Measurements from ENCODE around the gene IRF8.

Gene IRF8

DNA sequence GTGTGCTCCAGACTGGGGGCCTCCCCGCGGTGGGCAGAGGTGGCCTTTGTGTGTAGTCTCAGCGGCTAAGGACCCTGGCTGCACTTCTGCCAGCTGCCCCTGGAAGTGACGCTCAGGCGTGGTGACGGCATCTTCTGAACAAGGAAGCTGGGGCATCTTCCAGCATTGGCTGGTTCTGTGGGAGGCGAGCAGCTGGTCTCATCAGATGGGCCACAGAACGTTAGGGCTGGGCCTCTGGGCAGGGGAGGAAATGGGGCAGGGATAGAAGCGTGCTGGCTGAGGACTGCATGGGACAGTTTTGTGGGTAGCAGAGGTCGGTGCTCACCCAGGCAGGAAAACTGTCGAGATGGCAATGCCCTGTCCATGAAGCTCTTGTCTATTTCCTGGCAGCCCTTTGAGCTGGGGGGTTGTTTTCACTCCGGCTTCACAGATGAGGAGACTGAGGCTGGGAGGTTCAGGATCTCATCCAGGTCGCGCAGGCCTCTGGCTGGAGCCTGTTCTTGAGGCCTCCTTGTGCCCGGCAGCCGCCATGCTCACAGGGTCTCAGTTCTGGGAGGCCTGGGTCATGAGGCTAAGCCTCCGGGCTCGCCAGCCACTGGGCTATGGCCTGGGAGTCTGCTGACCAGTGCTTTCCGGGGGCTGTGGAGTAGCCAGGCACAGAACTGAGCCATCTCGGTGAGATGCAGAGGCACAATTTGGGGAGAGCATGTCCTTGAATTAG is 16.3 kb downstream of the IRF8 start:
- DNase-seq: no peak

DNA sequence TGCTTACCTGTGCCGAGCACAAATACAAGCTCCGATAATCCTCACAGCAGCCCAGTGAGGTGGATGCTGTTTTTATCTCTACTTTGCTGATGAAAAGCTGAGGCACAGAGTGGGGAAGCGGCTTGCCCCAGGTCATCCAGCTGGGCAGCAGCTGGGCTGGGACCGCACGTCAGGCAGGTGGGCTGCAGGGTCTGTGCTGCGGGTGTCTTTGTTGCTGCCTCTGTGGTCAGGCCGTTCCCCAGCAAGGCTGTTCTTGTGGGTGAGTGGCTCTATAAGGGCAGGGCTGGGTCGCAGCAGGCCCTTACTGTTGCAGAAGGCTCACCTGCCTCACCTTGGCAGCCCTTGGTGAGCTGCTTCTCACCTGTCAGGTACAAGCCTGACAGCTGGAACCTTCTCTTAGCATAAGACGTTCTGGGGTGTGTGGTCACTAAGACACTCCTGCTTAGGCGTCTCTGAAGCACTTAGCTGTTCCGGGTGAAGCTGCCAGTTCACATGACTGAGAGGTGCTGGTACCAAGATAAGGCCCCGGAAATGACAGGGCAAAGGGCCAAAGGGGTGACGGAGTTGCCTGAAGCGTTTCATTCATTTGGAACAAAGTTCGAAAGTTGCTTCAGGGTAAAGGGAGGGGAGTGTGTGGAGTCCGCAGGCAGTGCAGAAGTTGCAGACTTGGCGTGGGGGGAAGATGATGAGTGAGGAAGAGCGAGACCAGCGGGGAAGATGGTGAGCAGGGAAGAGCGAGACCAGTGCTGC is 17.4 kb downstream of the IRF8 start:
- no peak for DNase-seq

DNA sequence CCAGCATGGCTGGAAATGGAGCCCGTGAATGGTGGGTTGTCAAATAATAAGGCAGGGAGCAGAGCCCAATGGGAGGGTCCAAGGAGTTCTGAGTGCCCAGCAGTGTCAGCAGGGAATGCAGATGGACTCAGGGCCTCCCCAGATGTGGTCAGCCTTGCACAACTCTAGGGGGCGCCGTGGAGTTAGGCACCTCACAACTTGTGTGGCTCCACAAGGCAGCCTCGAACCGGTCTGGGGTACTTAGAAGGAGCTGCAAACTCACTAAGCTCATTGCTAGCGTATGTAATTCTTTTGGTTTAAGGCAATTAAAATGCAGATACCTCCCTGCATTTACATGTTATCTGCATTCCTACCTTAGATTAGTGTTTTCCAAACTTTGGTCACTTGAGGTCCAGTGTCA is 18.1 kb downstream of the IRF8 start:
- DNase-seq: no peak

DNA sequence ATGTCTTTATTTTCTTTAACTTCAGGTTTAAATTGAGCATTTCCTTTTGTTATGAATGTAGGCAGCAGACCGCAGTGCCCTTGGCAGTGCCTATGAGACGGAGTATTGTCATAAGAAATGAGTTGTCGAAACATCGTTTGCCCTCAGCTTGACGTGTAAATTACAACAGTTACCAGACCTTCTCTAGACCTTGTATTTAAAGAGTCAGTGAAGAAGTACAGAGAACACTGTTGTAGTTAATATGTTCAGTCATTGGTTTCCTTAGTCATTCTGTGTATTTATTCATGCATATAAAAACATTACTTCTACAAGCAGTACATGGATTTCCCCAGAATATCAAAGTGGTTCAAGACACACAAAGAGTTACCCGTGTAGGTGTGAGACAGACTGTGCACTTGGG is 19.0 kb downstream of the IRF8 start:
- no peak for DNase-seq

DNA sequence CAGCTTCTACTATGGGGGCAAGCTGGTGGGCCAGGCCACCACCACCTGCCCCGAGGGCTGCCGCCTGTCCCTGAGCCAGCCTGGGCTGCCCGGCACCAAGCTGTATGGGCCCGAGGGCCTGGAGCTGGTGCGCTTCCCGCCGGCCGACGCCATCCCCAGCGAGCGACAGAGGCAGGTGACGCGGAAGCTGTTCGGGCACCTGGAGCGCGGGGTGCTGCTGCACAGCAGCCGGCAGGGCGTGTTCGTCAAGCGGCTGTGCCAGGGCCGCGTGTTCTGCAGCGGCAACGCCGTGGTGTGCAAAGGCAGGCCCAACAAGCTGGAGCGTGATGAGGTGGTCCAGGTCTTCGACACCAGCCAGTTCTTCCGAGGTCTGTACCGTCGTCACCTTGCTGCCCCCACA is 19.5 kb downstream of the IRF8 start:
- DNase-seq: no peak

DNA sequence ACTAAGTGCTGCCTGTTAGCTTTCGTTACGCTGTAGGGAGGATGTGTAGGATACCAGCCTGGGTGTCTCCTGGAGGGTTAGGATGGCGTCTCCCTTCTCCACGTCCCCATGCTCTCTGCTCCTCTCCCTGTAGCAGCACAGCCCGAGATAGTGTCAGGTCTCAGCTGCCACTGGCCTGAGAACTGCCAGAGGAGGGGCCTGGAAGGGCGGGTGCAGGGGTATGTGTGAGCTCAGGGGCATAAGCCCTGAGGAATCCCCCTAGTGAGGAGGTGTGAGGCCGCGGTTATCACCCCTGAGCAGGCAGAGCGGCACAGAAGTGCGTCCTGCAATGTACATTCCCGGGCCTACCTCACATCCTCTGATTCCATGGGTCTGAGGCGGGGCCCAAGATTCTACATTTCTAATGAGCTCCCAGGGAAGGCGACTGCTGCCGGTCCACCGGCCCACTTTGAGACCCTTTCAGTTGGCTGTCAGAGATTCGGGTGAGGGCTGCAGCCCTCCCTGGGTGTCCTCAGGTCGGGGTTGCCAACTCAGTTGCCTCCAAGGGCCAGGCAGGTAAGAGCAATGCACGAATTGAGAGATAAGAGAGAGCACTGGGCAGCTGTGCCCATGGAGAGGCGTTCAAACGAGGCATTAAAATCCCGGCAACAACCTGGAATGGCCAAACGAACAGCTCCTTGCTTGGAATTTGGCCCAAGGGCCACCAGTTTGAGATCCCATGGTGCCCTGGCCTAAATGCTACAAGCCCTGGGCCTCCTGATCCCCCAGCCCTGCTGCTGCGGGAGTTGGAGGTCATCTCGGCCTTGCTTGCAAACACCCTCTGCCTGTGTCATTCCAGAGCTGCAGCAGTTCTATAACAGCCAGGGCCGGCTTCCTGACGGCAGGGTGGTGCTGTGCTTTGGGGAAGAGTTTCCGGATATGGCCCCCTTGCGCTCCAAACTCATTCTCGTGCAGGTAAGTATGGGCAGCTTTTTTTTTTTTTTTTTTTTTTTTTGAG is 20.6 kb downstream of the IRF8 start:
- no peak for DNase-seq

DNA sequence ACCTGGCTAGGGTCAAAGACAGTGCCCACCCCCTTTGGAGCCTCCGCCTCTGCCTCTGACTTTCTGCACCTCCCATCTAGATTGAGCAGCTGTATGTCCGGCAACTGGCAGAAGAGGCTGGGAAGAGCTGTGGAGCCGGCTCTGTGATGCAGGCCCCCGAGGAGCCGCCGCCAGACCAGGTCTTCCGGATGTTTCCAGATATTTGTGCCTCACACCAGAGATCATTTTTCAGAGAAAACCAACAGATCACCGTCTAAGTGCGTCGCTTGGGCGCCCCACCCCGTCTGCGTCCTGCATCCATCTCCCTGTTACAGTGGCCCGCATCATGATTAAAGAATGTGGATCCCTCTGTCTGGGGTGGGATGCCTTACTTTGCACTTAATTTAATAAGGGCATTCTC is 22.1 kb downstream of the IRF8 start:
- DNase-seq: no peak

DNA sequence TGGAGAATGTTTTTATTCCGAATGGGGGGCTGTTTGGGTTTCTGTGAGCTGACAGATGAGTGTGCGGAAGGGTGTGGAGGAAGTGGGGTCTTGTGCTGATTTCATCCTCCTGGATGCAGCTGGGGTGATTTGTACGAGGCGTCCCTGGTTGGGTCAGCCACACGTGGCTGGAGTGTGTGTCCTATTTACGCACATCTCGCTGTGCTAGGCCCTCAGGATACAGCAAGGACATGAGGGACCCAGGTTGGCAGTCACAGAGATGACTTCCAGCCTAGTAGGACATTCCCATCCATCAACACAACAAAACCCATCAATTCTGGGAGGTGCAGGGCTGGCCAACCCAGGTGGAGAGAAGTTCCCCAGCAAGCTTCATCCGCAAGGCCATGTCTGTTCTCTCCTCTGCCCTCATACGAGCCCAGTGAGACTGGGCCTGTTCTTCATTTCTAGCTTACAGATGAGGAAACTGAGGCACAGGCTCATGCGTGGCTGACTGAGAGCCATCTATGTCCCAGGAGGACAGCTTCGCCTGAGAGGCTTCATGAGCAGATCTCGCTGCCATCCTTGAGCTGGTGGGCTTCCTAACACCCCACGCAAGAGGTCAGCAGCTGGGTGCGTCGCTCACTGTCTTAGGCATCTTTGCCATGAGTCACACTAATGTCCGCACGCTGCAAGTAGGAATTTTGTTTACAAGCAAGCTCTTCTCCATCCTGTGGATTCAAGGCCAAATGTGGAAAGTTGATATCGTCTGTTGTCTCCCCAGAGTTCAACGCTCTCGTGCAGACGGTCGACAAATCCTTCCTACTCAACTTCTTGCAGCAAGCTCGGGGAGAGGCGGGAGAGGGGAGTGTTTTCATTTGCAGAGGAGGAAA is 24.4 kb downstream of the IRF8 start:
- peak; percentile 51 for DNase-seq

DNA sequence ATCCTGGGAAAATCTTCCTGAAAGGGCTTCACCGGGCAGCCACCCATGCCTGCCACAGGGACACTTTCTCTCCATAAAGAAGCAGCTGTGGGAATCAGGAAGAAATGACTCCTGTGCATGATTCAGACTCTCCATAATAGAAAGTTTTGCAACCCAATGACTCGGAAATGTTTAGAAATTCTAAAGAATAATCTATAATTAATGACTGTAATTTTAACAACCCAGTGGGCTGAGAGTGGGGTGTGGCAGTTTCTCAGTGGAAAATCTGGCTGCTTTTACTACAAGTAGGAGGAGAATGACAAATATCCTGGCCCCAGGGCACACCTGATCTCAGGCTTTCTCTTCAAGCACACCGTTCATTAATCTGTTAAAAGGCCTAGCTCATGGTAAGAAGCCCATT is 25.7 kb downstream of the IRF8 start:
- no peak for DNase-seq

DNA sequence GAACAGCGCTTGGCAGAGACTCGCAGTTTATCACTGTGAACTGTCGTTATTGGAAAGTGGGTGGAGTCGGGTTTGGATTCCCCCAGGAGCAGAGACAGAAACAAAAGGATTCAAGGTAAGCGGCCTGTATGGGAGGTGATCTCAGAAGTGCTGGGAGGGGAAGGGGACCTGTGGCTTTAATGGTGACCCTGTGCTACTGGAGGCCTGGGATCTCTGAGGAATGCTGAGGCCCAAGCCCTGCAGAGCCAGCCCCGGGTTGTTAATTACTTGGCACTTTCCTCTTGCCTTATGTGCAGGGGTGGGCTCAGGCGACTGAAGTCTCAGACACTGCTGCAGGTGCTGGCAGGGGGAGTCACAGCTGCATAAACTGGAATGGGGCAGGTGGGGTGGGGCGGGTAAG is 27.4 kb downstream of the IRF8 start:
- DNase-seq: no peak

DNA sequence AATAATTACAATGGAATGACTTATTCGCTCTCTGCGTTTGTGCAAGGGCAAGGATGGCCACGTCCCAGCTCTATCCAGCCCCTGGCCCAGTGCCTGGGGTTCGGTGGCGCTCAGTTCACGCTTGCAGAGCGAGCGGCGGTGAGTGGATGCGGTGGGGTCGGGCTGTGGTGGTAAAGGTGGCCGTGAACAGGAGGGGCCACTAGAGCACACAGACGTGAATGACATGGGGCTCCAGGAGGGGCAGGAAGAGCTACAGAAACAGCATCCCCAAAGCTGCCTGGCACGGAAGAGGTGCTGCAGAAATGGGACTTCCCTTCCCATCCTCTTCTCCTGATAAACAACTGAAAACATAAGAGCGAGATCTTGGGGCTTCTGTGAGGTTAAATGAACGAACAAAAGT is 28.4 kb downstream of the IRF8 start:
- no peak for DNase-seq

DNA sequence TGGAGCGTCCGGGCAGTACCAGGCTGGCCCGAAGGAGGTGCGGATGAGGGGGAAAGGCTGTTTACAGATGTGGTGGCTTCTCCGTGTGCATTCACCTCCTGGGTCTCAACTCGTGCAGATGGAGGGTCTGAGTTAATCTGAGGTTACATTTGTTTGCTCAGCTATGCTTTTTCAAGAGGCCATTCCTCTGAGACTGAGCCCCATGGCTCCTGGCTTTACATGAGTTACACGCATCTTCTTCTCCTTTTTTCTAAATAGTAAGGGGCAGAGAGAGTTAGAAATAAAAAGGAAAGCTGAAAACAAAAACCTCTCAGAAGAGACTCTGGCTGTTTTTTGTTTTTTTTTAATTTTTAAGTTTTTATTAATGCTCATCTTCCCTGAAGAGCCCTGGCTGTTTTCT is 29.0 kb downstream of the IRF8 start:
- DNase-seq: no peak

DNA sequence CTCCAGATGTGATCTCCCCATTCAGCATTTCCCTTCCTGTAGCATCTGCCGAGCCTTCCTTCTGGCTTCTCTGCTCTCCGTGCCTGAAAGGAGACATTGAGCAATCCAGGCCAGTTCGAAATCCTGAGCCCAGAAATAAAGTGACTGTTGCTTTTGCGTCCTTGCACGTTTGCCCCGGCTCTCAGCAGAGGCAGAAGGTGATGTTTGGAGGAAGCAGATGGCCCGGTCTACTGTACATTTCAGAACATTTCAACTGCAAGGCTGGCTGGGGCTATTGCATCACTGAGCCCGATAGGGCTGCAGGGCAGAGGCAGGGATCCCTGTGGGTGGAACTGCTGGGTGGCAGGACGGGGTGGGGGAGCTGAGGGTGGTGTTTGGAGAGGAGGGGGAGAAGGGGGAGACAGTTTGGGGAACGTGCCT is 29.4 kb downstream of the IRF8 start:
- DNase-seq: peak; percentile 7

DNA sequence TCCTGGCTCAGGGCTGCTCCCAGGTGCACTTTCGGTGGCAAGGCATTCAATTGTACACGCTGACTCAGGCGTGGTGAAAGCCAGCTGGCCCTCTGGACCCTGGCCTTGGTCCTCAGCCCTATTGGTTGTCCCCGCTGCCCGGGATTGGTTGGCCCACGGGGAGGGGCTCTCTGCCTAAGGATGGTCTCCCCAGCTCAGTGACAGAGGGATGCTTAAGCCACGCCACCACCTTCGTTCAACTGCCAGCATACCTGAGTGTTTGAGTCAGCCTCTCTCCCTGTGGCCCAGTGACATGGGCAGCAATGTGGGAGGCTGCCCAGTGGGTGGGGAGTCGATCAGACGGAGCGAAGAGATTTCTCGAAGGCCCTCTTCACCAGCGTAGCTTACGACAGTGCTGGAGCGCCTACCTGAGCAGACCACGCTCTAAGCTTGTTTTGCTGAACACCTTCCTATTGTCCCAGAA is 30.3 kb downstream of the IRF8 start:
- no peak for DNase-seq

DNA sequence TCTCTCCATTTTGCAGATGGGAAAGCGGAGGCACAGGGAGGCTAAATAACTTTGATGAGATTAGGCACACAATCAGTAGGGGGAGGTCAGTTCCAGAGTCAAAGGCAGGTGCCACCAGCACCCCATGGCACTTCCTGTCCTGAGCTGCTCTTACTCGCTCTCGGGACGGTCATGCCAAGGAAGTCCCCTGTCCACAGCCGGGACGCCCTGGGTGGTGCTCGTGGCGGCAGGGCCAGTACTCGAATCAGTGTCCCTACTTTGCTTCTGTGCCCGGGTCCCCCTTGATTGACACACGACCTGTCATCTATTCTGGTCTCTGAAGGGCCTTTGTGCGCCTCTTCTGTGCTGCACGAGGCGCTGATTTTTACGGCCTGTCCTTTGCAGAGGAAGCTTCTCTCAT is 31.3 kb downstream of the IRF8 start:
- DNase-seq: no peak

DNA sequence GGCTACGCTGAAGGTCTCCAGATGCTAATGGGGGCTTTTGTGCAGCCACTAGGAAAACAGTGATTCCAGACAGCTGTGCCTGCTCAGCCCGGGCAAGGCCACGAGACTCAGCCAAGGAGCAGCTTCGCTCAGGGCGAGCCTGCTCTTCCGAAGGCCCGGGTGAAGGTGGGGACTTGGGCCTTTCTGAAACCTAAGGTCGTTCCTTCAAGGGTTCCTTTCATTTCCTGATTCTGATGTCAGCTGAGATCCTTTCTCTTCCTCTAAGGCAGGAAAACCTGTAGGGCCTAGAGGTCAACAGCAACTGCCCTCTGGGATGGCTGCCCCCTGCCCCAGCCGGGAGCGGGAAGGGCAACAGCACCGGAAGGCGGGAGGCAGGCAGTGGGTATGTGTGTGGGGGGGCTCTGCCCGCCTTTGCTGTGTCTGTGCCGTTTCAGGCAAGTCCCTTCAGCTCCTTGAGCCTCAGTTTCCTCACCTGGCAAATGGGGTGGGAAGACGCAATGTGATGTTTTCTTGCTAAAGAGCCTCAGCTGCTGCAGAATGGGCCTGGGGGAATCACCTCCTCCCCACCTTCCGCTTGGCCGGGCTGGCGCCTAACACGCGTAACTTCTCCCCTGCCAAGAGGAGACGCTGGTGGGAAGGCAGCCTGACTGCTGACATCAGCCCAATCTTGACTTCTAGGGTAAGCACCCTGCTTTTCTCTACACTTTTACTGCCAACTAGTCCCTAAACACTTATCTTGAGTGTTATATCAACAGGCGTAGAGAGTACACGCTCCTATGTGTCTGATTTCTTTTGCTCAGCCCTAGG is 32.8 kb downstream of the IRF8 start:
- DNase-seq: no peak

DNA sequence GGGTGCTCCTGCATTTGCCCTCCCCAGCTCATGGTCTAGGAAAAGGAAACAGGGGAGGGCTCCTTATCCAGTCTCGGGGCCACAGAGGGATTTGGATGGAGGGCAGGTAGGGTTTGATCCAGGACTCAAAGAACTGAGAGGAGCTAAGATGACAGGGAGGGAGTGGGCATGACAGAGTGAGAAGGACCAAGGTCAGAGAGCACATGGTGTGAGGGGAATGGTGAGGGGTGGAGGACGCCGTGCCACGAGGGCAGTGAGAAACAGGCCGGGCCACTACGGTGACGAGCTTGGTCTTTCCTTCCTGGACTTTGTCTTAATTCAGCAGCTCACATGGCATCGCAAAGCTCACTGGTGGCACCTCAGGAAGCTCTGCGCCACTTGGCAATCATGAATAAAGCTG is 35.2 kb downstream of the IRF8 start:
- DNase-seq: no peak

DNA sequence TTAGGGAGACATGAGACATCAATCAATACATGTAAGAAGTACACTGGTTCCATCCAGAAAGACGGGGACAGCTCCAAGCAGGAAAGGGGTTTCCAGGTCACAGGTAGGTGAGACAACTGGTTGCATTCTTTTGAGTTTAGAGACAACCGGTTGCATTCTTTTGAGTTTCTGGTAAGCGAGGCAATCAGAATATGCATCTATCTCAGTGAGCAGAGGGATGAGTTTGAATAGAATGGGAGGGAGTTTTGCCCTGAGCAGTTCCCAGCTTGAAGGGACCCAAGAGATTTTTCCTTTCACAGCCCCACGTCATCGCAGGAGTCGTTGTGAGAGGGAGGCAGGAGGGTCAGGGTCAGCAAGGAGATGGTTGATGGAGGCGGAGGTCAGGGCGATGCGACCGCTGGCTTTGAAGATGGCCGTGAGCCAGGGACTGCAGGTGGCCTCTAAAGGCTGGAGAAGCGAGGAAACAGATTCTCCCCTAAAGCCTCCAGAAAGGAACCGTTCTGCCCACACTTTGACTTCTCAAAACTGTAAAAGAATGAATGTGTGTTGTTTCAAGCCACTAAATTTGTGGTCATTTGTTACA is 36.5 kb downstream of the IRF8 start:
- DNase-seq: no peak

DNA sequence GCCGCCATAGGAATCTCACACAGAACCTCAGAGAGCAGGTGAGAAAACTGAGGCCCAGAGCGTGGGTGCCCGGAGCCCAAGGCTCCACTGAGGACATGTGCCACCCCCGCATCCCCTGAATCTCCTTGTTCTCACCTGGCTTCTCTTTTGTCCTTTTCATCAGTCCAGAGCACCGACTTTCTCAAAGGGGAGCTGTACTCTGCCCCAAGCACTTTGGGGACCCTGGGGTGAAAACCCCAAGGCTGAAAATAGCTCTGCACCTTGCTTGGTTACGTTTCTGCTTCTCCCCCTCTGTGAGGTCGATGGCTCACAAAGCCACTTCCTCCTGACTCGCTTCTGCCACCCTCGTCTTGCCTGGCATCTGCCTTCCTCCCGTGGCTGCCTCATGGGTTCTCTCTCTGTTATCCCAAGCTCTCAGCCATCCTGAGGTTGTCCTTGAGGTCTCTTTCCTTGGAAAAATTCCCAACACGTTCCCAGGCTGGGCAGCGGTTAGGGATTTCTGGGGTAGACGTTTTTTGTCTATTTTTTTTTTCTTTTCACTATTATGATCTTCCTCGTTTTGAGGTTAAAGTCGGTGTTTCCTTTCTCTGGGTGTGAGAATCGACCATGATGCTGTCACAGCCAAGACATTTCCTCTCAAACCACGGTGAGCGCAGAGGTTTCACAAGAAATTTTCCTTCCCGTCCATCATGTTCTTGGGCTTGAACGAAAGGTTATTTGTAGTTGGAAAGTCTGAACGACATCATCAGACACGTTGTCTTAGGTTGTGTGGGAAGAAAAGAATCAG is 37.2 kb downstream of the IRF8 start:
- DNase-seq: no peak

DNA sequence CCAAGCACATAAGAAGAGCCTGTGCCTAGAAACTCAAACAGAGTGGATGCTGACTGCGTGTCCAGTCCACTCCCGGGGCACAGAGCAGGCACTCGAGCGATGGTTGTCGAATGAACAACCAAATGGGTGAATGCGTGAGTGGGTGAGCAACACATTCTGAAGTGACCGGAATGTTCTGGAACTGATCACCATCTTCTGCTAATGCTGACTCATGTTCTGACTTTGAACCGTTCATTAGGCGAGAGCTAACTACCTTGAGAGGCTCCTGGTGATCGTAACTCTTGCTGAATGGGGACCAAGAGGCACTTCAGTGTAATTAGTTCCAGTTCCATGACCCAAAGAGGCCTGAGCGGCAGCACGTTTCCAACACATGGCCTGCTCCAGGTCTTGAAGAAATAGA is 37.9 kb downstream of the IRF8 start:
- no peak for DNase-seq

Measured in EL (cell line).